HG03103 (cell line): Measurements from ENCODE around the gene RAI14.
"Not testable (repeated sequence)": the region's sequence is repeated elsewhere in the genome, so short reads cannot be mapped to it uniquely, and the experiment has no call there.

Source experiments
- ATAC-seq: cut with Tn5 transposase; IDR thresholded peaks from one replicate; pipeline ENCODE4 v1.9.1; 2021; ENCODE audit warnings: low read depth; ENCODE audit not compliant: unreplicated experiment

Gene RAI14

GRCh38 chr5:34697308-34698108, 41.4 kb downstream of the RAI14 start:
- ATAC-seq: no peak

- no peak for ATAC-seq
These were observed 41.9 kb downstream of the RAI14 start for GRCh38 chr5:34698109-34698419.

GRCh38 chr5:34698754-34699153, 42.6 kb downstream of the RAI14 start:
- ATAC-seq: no peak

- ATAC-seq: no peak
These were observed 43.3 kb downstream of the RAI14 start for GRCh38 chr5:34699155-34700077.

- no peak for ATAC-seq
These were observed 43.9 kb downstream of the RAI14 start for GRCh38 chr5:34700078-34700452.

GRCh38 chr5:34701442-34701841, 45.3 kb downstream of the RAI14 start:
- ATAC-seq: not testable (repeated sequence)

- no peak for ATAC-seq
These were observed 47.9 kb downstream of the RAI14 start for GRCh38 chr5:34703767-34704713.

GRCh38 chr5:34706084-34706483, 50.0 kb downstream of the RAI14 start:
- ATAC-seq: no peak

GRCh38 chr5:34707451-34708107, 51.5 kb downstream of the RAI14 start:
- ATAC-seq: no peak

- ATAC-seq: no peak
These were observed 52.6 kb downstream of the RAI14 start for GRCh38 chr5:34708777-34709176.

- no peak for ATAC-seq
These were observed 53.9 kb downstream of the RAI14 start for GRCh38 chr5:34709861-34710673.

- ATAC-seq: no peak
These were observed 56.4 kb downstream of the RAI14 start for GRCh38 chr5:34712565-34712964.

GRCh38 chr5:34715711-34716110, 59.6 kb downstream of the RAI14 start:
- ATAC-seq: no peak

- no peak for ATAC-seq
These were observed 60.9 kb downstream of the RAI14 start for GRCh38 chr5:34716986-34717385.

- no peak for ATAC-seq
These were observed 61.5 kb downstream of the RAI14 start for GRCh38 chr5:34717426-34718327.

- ATAC-seq: no peak
These were observed 62.4 kb downstream of the RAI14 start for GRCh38 chr5:34718516-34718915.

- no peak for ATAC-seq
These were observed 62.9 kb downstream of the RAI14 start for GRCh38 chr5:34719029-34719428.

- ATAC-seq: no peak
These were observed 65.2 kb downstream of the RAI14 start for GRCh38 chr5:34721327-34721726.
